Ammon's horn (tissue), 1 donor: ENCODE results near the gene PARG.
"Not testable (repeated sequence)": the region's sequence is repeated elsewhere in the genome, so short reads cannot be mapped to it uniquely, and the experiment has no call there.

Experiments
- DNase-seq: peaks from one replicate; pipeline ENCODE4 v3.0.0-alpha.2; 2016; ENCODE audit warnings: low spot score

PARG gene

GRCh38 chr10:49830016-49830415, 111.8 kb downstream of the PARG start:
- no peak for DNase-seq

GRCh38 chr10:49827297-49827696, 114.5 kb downstream of the PARG start:
- no peak for DNase-seq

DNA sequence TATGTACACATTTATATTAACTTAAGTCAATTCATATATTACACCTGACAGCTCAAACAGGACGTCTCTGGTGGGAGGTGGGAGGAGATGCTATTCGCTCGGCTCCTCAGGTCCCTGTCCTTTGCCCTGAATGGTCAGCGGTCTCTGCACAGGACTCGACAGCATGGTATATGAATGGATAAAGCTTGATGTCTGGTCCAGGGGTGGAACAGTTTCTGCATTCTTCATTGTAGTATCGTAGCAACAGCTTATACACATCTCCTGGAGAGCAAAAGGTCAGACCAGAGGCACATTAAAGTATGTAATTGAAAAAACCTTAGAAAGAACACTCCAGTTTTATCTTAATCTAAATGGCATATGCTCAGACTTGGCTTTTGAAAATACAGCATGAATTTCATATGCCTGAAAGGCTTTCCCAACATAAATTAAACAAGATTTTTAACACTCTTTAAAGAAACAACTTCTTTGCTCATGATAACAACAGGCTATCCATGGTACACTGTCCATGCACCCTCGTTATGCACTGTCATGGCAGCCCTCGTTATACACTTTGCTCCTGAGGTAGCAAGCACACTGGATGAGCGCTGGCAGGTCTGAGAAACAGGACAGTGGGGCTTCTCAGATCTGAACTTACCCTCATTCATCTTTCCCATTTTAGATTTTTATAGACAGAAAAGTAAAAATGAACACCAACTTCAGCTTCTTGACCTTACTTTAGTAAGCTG, 122.4 kb downstream of the PARG start:
- DNase-seq, result no peak

- no peak for DNase-seq
These were observed 124.0 kb downstream of the PARG start for GRCh38 chr10:49817845-49818244.

GRCh38 chr10:49803988-49804387, 137.8 kb downstream of the PARG start:
- DNase-seq, result no peak

GRCh38 chr10:49798275-49798674, 143.6 kb downstream of the PARG start:
- DNase-seq, result no peak

GRCh38 chr10:49791100-49791499, 150.7 kb downstream of the PARG start:
- DNase-seq, result no peak

GRCh38 chr10:49784681-49785080, 157.1 kb downstream of the PARG start:
- DNase-seq, result no peak

DNA sequence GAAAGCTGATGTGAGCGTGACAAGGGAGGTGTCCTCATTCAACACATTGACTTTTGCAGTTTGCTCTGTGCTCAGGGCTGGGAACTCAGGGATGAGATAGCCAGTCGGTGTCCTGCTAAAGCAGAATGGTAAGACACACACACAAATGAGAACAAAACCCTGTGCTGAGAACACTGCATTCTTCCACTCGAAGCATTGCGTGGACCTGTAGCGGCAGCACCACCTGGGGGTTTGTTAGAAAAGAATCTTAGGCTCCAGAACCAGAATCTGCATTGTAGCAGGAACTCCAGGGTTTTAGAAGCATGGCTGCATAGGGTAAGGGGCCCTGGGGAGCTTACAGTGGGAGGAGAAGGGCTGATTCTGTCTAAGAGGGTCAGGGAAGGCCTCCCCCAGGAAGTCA, 158.2 kb downstream of the PARG start:
- no peak for DNase-seq

DNA sequence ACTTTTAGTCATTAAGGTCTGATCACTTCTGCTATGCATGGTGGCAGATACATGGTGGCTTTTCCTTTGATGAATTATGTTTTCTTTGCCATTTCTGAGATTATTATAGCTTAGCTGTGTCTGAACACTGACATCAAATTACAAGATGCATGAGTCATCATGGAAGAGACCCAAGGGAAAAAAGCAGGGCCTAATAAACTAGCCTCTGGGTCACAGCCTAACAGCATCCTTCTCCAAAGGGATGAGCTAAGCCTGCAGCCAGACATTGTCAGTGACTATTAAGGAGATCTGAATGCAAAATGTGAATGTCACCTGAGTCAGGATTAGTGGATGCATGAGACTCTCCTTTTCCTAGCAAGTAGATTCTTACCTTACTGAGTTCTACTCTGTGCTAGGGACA, 160.6 kb downstream of the PARG start:
- DNase-seq, result no peak

GRCh38 chr10:49778197-49778596, 163.6 kb downstream of the PARG start:
- no peak for DNase-seq

GRCh38 chr10:49776851-49777250, 165.0 kb downstream of the PARG start:
- no peak for DNase-seq

DNA sequence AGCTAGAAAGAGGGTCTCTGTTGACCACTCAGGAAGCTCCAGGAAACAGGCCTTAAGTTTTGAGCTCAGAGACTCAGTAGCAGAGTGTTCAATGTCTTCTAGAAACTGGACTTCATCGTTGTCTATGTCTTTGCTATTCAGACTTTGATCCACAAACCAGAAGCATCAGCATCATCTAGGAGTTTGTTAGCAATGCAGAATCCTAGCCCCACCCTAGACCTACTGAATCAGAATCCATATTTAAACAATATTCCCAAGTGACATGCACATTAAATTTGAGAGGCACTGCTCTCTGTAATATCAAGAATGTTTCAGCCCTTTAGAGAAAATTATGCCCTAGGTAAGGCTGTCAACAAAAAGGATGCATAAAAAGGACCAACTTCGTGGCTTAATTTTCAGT, 166.8 kb downstream of the PARG start:
- DNase-seq, result no peak

DNA sequence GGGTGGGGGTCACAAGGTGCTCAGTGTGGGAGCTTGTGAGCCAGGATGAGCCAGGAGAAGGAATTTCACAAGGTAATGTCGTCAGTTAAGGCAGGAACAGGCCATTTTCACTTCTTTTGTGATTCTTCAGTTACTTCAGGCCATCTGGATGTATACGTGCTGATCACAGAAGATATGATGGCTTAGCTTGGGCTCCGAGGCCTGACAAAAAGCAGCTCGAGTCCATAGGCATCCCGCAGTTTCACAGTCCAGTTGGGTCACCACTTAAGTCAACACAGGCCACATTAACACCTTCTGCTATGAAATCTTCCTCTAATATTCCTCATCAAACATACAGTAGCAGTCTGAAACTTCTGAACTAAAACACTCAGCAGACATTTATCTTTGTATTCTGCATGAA, 168.9 kb downstream of the PARG start:
- not testable (repeated sequence) for DNase-seq

DNA sequence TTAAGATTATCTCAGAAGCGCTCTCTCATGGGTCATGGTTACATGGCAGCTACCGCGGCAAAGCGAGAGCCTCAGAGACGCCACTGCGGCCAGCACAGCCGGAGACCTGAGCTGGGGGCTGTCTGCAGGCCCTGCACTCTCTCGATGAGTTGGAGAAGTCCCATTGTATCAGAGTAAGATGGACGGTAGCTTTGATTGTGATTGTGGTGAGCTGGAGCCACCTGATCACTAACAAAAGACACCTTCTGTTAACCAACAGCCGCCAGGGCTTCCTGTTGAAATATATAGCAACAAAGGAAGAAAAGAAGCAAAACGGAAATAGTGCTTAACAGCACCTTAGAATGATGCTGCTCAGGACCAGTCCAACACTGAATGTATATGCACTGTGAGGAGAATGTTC, 170.8 kb downstream of the PARG start:
- not testable (repeated sequence) for DNase-seq

DNA sequence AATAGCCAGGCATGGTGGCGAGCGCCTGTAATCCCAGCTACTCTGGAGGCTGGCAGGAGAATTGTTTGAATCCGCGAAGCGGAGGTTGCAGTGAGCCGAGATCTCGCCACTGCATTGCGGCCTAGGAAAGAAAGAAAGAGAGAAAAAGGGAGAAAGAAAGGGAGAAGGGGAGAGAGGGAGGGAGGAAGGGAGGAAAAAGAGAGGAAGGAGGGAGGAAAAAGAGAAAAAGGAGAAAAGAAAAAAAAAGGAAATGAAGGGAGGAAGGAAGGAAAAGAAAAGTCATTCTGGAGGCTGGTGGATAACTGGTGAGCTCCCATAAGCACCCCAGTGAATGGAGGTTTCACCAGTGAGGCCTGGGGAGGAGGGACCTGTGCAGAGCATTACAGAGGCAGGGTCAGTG, 172.1 kb downstream of the PARG start:
- no peak for DNase-seq

DNA sequence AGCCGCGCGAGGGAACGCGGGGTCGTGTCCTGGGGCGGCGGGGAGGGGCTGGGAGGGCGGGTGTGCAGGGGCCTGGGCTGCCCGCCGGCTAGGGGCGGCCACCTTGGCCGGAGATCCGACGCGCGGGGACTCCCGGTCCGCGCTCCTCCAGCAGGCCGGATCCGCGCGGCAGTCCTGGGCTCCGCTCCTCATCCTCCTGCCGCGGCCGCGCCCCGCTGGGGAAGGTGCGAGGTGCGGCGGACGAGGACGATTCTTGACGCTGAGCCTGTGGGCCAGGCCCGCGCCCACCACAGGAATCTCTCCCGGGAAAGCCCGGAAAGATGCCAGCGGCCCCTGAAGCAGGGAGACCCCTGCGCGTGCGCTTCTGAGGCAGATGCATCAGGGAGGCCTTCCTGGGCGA, 173.1 kb downstream of the PARG start:
- DNase-seq, result no peak

DNA sequence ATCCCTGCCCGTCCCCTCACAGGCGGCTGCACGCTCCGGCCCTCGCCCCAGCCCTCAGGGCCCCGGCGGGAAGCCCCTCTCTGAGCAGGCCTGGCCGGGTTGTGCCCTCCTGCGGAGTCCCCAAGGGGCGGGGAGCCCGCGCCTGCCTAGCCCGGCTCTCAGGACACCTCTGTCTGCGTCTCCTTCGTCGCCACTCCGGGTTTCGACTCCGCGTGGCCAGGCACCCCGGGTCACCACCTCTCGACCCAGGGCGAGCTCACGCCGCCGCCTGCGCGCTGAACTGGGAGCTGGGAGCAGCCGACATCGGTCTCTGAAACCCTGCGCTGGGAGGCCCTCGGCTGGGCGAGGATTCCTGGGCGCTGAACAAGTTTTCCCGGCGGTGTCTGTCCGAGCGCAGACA, 173.5 kb downstream of the PARG start:
- DNase-seq, result no peak
